NCI-H345 treated with DMSO at 0.1 percent for 48 hours (cell line): ENCODE results near the gene SMOC1.

Source experiments
- DNase-seq: peaks from one replicate; lab custom pipeline; 2025; ENCODE audit not compliant: unreplicated experiment; lab: John Stamatoyannopoulos, UW

SMOC1 gene

GRCh38 chr14:69941768-69942742 lies 62.8 kb downstream of the SMOC1 start:
- no peak for DNase-seq

- DNase-seq: no peak
These were observed 64.0 kb downstream of the SMOC1 start for GRCh38 chr14:69943084-69943780.

- no peak for DNase-seq
These were observed 66.1 kb downstream of the SMOC1 start for GRCh38 chr14:69945347-69945746.

GRCh38 chr14:69945912-69946311 lies 66.7 kb downstream of the SMOC1 start:
- DNase-seq: peak; percentile 64

- DNase-seq: no peak
These were observed 69.1 kb downstream of the SMOC1 start for GRCh38 chr14:69948351-69948750.

- no peak for DNase-seq
These were observed 72.0 kb downstream of the SMOC1 start for GRCh38 chr14:69951263-69951662.

- DNase-seq: no peak
These were observed 72.7 kb downstream of the SMOC1 start for GRCh38 chr14:69951935-69952334.

- no peak for DNase-seq
These were observed 74.2 kb downstream of the SMOC1 start for GRCh38 chr14:69953266-69953915.

GRCh38 chr14:69955855-69956845 lies 76.9 kb downstream of the SMOC1 start:
- no peak for DNase-seq

GRCh38 chr14:69956970-69957369 lies 77.8 kb downstream of the SMOC1 start:
- DNase-seq: no peak

GRCh38 chr14:69957986-69958385 lies 78.8 kb downstream of the SMOC1 start:
- DNase-seq: no peak

- DNase-seq: no peak
These were observed 79.9 kb downstream of the SMOC1 start for GRCh38 chr14:69959136-69959535.

- DNase-seq: no peak
These were observed 81.1 kb downstream of the SMOC1 start for GRCh38 chr14:69960296-69960695.

GRCh38 chr14:69963966-69964365 lies 84.8 kb downstream of the SMOC1 start:
- DNase-seq: no peak

- no peak for DNase-seq
These were observed 85.6 kb downstream of the SMOC1 start for GRCh38 chr14:69964841-69965240.

- no peak for DNase-seq
These were observed 88.9 kb downstream of the SMOC1 start for GRCh38 chr14:69968132-69968531.

- DNase-seq: no peak
These were observed 89.5 kb downstream of the SMOC1 start for GRCh38 chr14:69968681-69969080.

GRCh38 chr14:69972755-69973154 lies 93.5 kb downstream of the SMOC1 start:
- DNase-seq: no peak

GRCh38 chr14:69973846-69974245 lies 94.6 kb downstream of the SMOC1 start:
- DNase-seq: no peak

- DNase-seq: no peak
These were observed 100.7 kb downstream of the SMOC1 start for GRCh38 chr14:69979882-69980281.
